GM18868 (cell line): ENCODE data around the gene PHIP.
A peak's percentile ranks its signal among the peaks of the same experiment; 100 is the strongest.
"Not testable (repeated sequence)": the region's sequence is repeated elsewhere in the genome, so short reads cannot be mapped to it uniquely, and the experiment has no call there.

Source experiments
- ATAC-seq: cut with Tn5 transposase; IDR thresholded peaks from one replicate; pipeline ENCODE4 v1.9.1; 2021; ENCODE audit warnings: mild to moderate bottlenecking, moderate library complexity; ENCODE audit not compliant: unreplicated experiment

Gene PHIP

GRCh38 chr6:79078075-79078969, at the start of gene PHIP:
Gene PHIP, minus strand, starts transcription at chr6:79078254. Its CDS starts 186 bp downstream, at chr6:79078068.
- peak; percentile 66 for ATAC-seq

GRCh38 chr6:79127660-79128059, 49.6 kb upstream of the PHIP start:
- ATAC-seq = peak; percentile 43

GRCh38 chr6:79119217-79119616, 41.2 kb upstream of the PHIP start:
- no peak for ATAC-seq

GRCh38 chr6:79117752-79118151, 39.7 kb upstream of the PHIP start:
- no peak for ATAC-seq

GRCh38 chr6:79115553-79116182, 37.6 kb upstream of the PHIP start:
- no peak for ATAC-seq

GRCh38 chr6:79111549-79111948, 33.5 kb upstream of the PHIP start:
- ATAC-seq = no peak

- ATAC-seq = no peak
Observed at GRCh38 chr6:79101164-79101563, 23.1 kb upstream of the PHIP start.

- ATAC-seq = no peak
Observed at GRCh38 chr6:79100304-79100703, 22.2 kb upstream of the PHIP start.

- ATAC-seq = peak; percentile 50
Observed at GRCh38 chr6:79094938-79095337, 16.9 kb upstream of the PHIP start.

- not testable (repeated sequence) for ATAC-seq
Observed at GRCh38 chr6:79091801-79092200, 13.7 kb upstream of the PHIP start.

- ATAC-seq = no peak
Observed at GRCh38 chr6:79089552-79090404, 11.7 kb upstream of the PHIP start.

GRCh38 chr6:79084693-79085092, 6.6 kb upstream of the PHIP start:
- ATAC-seq = no peak

- no peak for ATAC-seq
Observed at GRCh38 chr6:79082304-79082703, 4.2 kb upstream of the PHIP start.

- no peak for ATAC-seq
Observed at GRCh38 chr6:79081663-79082062, 3.6 kb upstream of the PHIP start.

GRCh38 chr6:79079561-79080041, 1.5 kb upstream of the PHIP start:
- ATAC-seq = no peak

- peak; percentile 24 for ATAC-seq
Observed at GRCh38 chr6:79077715-79078074, 359 bp downstream of the PHIP start.

- peak; percentile 54 for ATAC-seq
Observed at GRCh38 chr6:79076782-79077641, 1.0 kb downstream of the PHIP start.

GRCh38 chr6:79076160-79076559, 1.9 kb downstream of the PHIP start:
- no peak for ATAC-seq

- ATAC-seq = no peak
Observed at GRCh38 chr6:79073888-79074287, 4.2 kb downstream of the PHIP start.

GRCh38 chr6:79072640-79073181, 5.3 kb downstream of the PHIP start:
- peak; percentile 23 for ATAC-seq
